GM18951 (cell line): Measurements from ENCODE around the gene PPY.
"Not testable (repeated sequence)": the region's sequence is repeated elsewhere in the genome, so short reads cannot be mapped to it uniquely, and the experiment has no call there.

ENCODE experiments used
- POLR2A ChIP-seq: IDR thresholded peaks from 4 replicates; pipeline ENCODE4 v1.6.1; 2011; ENCODE audit warnings: mild to moderate bottlenecking; ENCODE audit not compliant: insufficient read length, insufficient read depth; ENCODE audit errors: extremely low read depth
- in situ Hi-C: fragments of 300-500 bp; cut with MboI; formaldehyde crosslinking; loops from one replicate; pipeline ENCODE4 v1.12.0; 2022; ENCODE audit warnings: low sequenced_read_pairs, mixed read lengths, inconsistent platforms; ENCODE audit not compliant: unreplicated experiment

PPY gene

DNA sequence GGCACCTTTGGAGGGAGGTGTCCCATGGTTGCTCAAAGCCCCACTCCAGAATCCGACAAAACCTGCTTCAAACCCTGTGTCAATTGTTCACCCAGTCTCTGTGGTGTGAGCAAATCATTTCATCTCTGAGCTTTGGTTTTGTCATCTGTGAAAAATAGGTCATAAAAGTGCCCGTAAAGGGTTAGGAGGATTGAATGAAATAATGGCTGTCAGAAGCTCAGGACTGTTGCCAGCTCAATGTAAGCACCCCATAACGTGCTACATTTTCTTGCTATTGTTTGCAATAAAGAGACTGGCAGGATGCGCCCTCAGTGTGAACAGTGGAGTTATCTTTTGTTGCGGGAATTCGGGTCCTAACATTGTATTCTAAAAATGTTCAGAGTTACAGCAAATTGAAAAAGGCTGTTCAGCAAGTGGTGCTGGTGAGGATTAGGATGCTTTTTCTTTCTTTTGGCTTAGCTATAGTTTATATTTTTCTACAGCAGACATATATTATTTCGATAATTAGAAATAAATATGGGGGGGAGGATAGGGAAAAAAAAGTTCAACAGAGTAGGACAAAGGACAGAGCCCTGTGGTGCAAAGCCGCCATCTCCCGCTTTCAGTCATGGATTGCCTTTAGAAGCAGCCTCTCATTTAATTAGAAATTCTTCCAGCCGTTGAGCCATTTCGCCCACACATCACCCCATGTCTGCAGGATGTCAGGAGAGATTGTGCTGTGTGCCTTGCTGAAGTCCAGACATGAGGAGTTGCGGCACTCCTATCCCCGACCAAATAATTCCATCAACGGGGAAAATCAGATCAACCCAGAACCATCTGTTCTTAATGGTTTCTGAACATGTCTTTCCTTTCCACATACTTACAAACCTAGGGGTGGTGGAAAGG, 32.3 kb upstream of the PPY start:
- no peak for TF ChIP-seq POLR2A
- in situ Hi-C loops: no loop called here

GRCh38 chr17:43972444-43973212, 30.4 kb upstream of the PPY start:
- in situ Hi-C loops: not testable (repeated sequence)

GRCh38 chr17:43971436-43971835, 29.2 kb upstream of the PPY start:
- in situ Hi-C loops: not testable (repeated sequence)

DNA sequence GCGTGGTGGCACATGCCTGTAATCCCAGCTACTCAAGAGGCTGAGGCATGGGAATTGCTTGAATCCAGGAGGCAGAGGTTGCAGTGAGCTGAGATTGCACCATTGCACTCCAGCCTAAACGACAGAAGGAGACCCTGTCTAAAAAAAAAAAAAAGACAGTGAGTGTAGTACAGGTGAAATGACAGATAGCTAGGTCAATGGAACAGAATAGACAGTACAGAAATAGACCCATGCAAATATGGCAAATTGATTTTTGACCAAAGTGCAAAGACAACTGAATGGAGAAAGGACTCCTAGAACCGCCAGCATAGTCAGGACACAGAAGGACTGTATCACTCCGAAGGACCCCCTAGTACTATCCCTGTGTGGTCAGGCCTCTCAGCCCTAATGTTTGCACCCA, 28.1 kb upstream of the PPY start:
- TF ChIP-seq POLR2A: no peak
- in situ Hi-C loops: no loop called here

DNA sequence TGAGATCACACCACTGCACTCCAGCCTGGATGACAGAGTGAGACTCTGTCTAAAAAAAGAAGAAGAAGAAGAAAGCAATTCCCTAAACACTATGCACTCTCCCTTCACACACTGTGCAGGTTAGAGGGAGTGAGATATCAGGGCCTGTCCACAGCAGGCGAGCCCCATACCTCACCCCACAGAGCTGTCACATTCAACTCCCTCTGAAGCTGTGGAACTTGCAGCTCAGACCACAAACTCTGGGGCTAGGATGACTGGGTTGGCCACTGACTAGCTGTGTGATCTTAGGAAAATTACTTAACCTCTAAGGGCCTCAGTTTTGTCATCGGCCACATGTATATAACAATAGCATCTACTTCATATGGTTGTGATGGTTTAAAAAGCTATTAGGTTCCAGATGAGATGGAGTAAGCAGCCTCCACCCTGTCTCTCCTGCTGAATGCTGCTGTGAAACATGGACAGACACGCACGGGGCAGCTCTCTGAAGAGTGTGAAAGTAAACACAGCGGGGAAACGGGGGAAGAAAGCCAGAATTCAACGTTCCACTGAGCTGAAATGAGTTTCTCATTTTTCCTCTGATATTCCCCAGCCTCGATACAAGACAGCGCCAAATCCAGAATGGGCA, 25.1 kb upstream of the PPY start:
- in situ Hi-C loops: no loop called here
- no peak for TF ChIP-seq POLR2A

- in situ Hi-C loops: no loop called here
- TF ChIP-seq POLR2A: no peak
These were observed 24.0 kb upstream of the PPY start for GRCh38 chr17:43966276-43966675.

DNA sequence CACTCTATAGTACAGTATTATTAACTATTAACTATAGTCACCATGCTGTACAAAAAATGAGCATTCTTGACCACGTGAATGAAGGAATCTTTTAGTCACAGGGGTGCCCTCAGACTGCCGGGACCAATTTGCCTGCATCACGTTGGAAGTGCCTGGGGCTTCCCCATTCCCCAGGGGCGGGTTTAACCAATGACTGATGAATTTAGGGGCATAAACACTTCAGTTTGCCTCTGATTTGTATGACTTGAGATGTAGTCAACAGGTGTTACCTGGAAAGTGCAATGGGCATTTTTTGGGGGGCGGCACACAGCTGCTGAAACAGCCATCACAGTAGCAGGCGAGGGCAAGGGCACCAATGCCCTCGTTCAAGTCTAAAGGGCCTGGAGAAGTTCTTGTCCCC, 20.2 kb upstream of the PPY start:
- TF ChIP-seq POLR2A: no peak
- in situ Hi-C loops: no loop called here

DNA sequence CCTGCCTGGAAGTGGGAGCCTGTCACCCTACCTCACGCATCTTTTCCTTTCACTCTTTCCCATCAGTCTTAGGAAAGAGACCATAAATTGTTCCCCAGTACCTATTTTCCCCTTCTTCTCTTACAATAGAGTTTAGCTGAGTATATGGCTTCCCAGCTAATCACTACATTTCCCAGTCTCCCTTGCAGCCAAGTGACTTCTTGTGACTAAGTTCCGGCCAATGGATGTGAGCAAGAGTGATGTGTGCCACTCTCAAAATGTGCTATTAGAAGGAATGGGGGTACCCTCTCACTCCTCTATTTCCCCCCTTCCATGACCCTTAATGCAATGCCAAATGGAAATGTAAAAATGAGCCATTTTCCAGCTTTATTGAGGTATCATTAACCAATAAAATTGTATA, 19.7 kb upstream of the PPY start:
- in situ Hi-C loops: no loop called here
- TF ChIP-seq POLR2A: no peak

DNA sequence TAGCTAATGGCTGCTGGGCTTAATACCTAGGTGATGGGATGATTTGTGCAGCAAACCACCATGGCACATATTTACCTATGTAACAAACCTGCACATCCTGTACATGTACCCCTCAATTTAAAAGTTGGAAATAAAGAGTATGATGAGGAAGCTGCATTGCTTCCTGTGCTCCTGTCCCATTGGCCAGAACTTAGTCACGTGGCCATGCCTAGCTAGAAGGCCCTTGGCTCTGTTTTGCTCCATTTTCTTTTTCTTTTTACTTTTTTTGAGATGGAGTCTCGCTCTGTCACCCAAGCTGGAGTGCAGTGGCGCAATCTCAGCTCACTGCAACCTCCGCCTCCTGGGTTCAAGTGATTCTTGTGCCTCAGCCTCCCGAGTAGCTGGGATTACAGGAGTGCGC, 19.0 kb upstream of the PPY start:
- in situ Hi-C loops: not testable (repeated sequence)

DNA sequence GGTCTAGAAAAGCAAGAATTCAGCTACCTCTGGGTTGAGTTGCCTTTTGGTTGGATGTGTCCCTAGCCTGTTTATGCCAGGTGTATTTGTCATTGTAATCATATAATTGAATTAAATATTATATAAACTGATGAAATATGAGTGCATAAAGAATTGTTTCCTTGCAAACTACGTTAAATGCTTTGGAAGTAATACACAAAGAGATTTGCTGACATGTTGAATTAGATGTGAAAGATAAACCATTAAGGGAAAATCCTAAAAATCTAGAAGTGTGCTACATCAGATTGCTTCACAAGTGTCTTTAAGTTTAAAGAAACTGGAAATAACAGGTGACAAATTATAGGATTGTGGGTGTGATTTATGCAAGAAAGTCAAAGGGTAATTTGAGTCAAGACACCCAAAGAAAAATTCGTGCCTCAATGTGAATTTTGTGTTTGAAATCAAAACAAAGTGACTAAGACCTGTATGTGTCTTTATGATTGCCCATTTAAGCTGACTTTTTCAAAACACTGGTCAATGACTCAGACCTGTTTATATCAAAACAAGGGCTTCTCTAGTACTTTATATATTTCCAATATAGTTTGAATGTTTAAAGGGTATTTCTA, 16.6 kb upstream of the PPY start:
- in situ Hi-C loops: no loop called here
- no peak for TF ChIP-seq POLR2A

- in situ Hi-C loops: no loop called here
- no peak for TF ChIP-seq POLR2A
These were observed 13.9 kb upstream of the PPY start for GRCh38 chr17:43956222-43956621.

DNA sequence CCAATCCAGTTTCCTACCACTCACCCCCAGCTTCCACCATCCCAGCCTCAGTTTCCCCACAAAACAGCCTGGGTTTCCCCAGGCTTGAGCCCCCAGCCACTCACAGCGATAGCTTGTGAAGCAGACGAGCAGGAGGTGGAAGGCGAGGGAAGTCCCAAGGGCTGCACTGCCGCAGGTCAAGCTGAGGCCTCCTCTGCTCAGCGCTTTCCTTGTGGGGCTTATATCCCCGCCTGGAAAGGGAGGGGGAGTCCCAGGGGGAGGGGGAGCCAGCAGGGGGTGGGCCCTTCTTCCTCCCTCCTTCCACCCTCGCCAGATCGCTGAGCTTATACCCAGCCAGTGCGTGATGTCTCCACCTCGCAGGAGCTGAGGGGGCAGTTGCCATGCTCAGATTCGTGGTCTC, 11.5 kb upstream of the PPY start, which contains the start of gene PYY:
Gene PYY (minus strand): TSS at position 195 of the 400 bp plus-strand sequence. CDS start 457 bp downstream, outside the sequence.
- in situ Hi-C loops: no loop called here

More for the DNA sequence above, 11.5 kb upstream of the PPY start, which contains the start of gene PYY:
- TF ChIP-seq POLR2A: no peak
